Type B pancreatic cell (in vitro differentiated cells): ENCODE results near the gene FUT7. TPM values are rescaled to one million over a fixed set of nuclear protein-coding genes. Genes with fewer than 3 reads are reported as not detected.

ENCODE experiments used
- DNase-seq: peaks from one replicate; pipeline ENCODE4 v3.0.0; 2021; ENCODE audit warnings: mixed read lengths; ENCODE audit not compliant: unreplicated experiment; ENCODE audit errors: extremely low spot score
- H3K27ac Mint-ChIP-seq: 2 replicates; pipeline ENCODE4 v1.8.0; 2021; ENCODE audit warnings: mild to moderate bottlenecking, mixed read lengths
- H3K27me3 Mint-ChIP-seq: 2 replicates; pipeline ENCODE4 v1.8.0; 2021; ENCODE audit warnings: mixed read lengths
- H3K36me3 Mint-ChIP-seq: 2 replicates; pipeline ENCODE4 v1.8.0; 2021; ENCODE audit warnings: mixed read lengths
- H3K4me1 Mint-ChIP-seq: one replicate; pipeline ENCODE4 v1.8.0; 2021; ENCODE audit warnings: mixed read lengths; ENCODE audit not compliant: unreplicated experiment
- H3K4me3 Mint-ChIP-seq: 2 replicates; pipeline ENCODE4 v1.8.0; 2021; ENCODE audit warnings: mild to moderate bottlenecking, mixed read lengths
- H3K9me3 Mint-ChIP-seq: 2 replicates; pipeline ENCODE4 v1.8.0; 2021; ENCODE audit warnings: mixed read lengths
- total RNA-seq: library from RNA; stranded (reverse); gene quantifications from 2 replicates; pipeline ENCODE4 v1.2.1, GENCODE V29; 2021; ENCODE audit warnings: low replicate concordance
- TF ChIP-seq, protein P1 (sequence below): fragments of 200-600 bp; sonication (generic); conservative IDR thresholded peaks from 2 replicates; pipeline ENCODE4 v1.5.0; 2021; ENCODE audit warnings: antibody characterized with exemption, mild to moderate bottlenecking

FUT7 gene
- total RNA-seq, 1 donor from 2014 or later: not detected

DNA sequence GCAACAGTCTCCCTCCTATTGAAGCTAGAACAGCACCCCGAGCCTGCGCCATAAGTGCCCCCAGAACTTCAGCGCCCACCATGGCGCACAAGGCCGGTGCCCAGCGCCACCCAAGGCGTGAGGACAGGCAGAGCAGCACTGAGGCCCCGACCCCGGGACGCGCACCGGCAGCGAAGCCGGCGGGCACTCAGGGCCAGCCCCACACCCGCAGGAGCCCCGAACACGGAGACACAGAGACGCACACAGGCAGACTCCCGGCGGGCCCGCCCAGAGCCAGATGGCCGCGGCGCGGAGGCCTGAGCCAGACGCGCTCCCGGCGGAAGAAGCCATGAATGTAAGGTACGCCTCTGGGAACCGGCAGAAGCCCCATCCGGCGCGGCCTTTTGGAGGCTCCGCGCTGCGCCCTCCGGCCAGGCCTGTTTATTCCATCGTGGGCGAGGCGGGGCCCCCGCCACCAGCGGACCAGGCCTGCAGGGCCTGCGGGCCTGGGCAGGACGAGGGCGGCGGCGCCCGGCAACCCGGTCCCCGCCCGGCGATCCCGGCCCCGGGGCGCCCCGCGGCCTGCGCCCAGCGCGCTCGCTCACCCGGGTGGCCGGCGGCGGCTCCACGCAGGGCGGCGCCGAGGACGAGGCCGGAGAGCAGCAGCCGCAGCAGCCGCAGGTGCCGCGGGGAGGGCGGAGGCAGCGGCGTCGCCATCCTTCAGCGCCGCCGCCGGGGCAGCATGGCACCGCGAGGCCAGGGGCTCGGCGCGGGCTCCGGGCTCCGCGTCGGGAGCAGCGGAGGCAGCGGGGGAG, 13.6 kb upstream of the FUT7 start:
- Mint-ChIP-seq H3K4me1 (no peaks in the 10 kb centered on the region), H3K27ac (no peak overlapping the region), H3K36me3 (no peaks in the 10 kb centered on the region), H3K4me3 (peak overlapping the region; percentile 84), H3K9me3 (no peaks in the 10 kb centered on the region), H3K27me3 (peaks cover 40% of the 10 kb centered on the region)
- no peak for DNase-seq
- TF ChIP-seq, protein P1, sequence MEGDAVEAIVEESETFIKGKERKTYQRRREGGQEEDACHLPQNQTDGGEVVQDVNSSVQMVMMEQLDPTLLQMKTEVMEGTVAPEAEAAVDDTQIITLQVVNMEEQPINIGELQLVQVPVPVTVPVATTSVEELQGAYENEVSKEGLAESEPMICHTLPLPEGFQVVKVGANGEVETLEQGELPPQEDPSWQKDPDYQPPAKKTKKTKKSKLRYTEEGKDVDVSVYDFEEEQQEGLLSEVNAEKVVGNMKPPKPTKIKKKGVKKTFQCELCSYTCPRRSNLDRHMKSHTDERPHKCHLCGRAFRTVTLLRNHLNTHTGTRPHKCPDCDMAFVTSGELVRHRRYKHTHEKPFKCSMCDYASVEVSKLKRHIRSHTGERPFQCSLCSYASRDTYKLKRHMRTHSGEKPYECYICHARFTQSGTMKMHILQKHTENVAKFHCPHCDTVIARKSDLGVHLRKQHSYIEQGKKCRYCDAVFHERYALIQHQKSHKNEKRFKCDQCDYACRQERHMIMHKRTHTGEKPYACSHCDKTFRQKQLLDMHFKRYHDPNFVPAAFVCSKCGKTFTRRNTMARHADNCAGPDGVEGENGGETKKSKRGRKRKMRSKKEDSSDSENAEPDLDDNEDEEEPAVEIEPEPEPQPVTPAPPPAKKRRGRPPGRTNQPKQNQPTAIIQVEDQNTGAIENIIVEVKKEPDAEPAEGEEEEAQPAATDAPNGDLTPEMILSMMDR: no peak

- Mint-ChIP-seq H3K27ac (no peak overlapping the region), H3K27me3 (peaks cover 31% of the 10 kb centered on the region), H3K4me3 (peak overlapping the region; percentile 72), H3K9me3 (no peaks in the 10 kb centered on the region), H3K36me3 (no peaks in the 10 kb centered on the region), H3K4me1 (no peaks in the 10 kb centered on the region)
- TF ChIP-seq, protein P1: no peak
- no peak for DNase-seq
These were observed 12.8 kb upstream of the FUT7 start for GRCh38 chr9:137044502-137045177.

DNA sequence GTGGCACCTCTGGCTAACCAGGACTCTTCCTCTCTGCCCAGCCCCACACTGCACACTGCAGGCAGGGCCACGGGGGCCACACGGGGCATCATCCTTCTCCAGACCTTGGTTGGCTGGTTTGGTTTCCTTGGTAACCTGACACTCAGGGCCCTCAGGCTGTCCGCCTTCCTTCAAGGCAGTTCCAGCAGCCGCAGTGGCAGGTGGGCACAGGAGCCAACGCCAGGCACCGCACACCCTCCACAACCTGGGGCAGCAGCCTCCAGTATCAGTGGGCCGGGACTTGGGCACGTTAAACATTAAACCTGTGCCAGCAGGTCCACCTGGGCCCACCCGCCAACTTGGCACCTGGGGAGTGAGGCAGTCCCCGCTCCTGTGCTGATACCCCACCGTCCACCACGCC, 12.1 kb upstream of the FUT7 start:
- TF ChIP-seq, protein P1: no peak
- no peak overlapping the region for H3K4me3 Mint-ChIP-seq
- no peak overlapping the region for H3K27ac Mint-ChIP-seq
- DNase-seq: no peak
- H3K27me3 Mint-ChIP-seq: peaks cover 27% of the 10 kb centered on the region
- no peaks in the 10 kb centered on the region for H3K4me1 Mint-ChIP-seq
- H3K36me3 Mint-ChIP-seq: no peaks in the 10 kb centered on the region
- no peaks in the 10 kb centered on the region for H3K9me3 Mint-ChIP-seq

DNA sequence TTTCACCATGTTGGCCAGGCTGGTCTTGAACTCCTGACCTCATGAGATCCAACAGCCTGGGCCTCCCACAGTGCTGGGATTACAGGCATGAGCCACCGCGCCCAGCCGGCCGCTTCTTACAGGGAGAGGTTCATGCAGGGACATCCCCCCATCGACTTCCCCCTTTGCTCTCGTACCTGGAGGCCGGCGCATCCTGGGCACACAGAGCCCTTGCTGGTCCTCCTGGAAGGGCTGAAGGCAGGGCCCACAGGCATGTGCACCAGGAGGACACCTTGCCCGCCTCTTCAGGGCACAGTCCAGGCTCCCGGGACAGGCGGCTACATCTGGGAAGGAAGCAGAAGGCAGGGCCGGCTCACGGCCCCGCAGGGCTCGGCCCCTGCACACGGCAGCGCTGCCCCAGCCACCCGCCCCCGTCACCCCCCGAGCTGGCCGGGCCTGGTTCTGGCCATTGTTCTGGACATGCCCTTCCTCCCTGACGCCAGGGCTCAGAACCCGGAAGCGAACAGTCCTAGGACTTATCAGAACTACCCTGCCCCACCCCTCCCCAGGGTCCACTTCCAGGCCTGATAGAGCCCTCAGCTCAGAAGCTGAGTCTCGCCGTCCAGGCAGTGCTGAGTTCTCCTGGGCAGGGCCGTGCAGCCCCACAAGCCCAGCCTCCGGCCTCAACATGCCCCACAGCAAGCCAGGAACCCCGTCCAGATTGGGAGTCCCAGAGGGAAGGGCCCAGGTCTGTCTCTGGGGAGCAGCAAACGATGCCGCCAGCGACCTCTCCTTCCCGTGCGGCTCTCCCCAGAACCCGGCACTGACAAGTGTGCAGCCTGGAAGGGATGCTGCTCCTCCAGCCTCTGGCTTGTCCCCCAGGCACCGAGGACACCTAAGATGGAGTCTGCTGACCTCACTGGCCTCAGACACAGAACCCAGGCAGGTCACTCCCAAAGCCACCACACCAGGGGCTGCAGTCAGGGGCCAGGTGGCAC, 11.2 kb upstream of the FUT7 start:
- TF ChIP-seq, protein P1: no peak
- Mint-ChIP-seq H3K27me3 (peaks cover 26% of the 10 kb centered on the region), H3K27ac (no peak overlapping the region), H3K4me1 (no peaks in the 10 kb centered on the region), H3K9me3 (no peaks in the 10 kb centered on the region), H3K4me3 (no peak overlapping the region), H3K36me3 (no peaks in the 10 kb centered on the region)
- no peak for DNase-seq

DNA sequence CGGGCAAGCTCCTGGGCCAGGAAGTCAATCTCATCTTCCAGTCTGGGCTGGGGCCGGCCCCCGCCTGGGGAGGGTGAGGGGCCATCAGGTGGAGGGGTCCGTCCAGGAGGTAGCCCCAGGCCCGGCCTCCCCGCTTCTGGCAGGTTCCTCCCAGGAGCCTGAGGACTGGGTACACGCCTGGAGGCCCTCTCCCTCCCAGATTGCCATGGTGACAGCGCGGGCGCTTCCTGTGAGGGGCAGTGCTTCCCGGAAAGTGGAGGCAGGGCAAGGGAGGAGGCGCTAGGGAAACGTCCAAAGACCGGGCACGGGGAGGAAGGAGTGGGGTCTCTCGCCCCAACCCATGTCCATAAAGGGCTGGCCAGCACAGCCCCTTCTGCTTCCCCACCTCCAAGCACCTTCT, 9.2 kb upstream of the FUT7 start:
- no peaks in the 10 kb centered on the region for H3K36me3 Mint-ChIP-seq
- no peaks in the 10 kb centered on the region for H3K4me1 Mint-ChIP-seq
- no peaks in the 10 kb centered on the region for H3K9me3 Mint-ChIP-seq
- TF ChIP-seq, protein P1: no peak
- no peak overlapping the region for H3K4me3 Mint-ChIP-seq
- peaks cover 9% of the 10 kb centered on the region for H3K27me3 Mint-ChIP-seq
- H3K27ac Mint-ChIP-seq: no peak overlapping the region
- DNase-seq: no peak
